ENCODE results near the gene AFAP1L1. TPM values are rescaled to one million over a fixed set of nuclear protein-coding genes. Genes with fewer than 3 reads are reported as not detected.

The AFAP1L1 gene
- total and polyA plus RNA-seq, 2 donors (not counting 3 experiments of a cell fraction or from before 2014, with no cell fraction given): 7.9 to 73.2 TPM

GRCh38 chr5:149325894-149326293 is 54.2 kb downstream of the AFAP1L1 start:
- dilution Hi-C loops (cut with MboI; ENCODE audit: extremely low pct_ligation_motif_present, low sequenced_read_pairs) (no loop called here), intact Hi-C loops (cut with micrococcal nuclease) (no loop called here)
- Histone ChIP-seq H3K36me3 (ENCODE audit: control insufficient read depth in 2 of 2, extremely low read depth in 1 of 2, insufficient read depth in 2 of 2, low read length in 2 of 2) (peaks cover 3% of the 10 kb centered on the region in 2 experiments), H3K79me2 (ENCODE audit: control insufficient read depth, insufficient read depth, low read length) (no peaks in the 10 kb centered on the region), H3K9me3 (replicated peaks; ENCODE audit: control insufficient read depth, insufficient read depth, low read length) (no peaks in the 10 kb centered on the region), H3K27me3 (ENCODE audit: control insufficient read depth in 2 of 2, insufficient read depth in 2 of 2, low read length in 2 of 2) (no peaks in the 10 kb centered on the region), H2AFZ (ENCODE audit: low read depth, low read length) (no peak overlapping the region), H3K4me2 (ENCODE audit: insufficient read depth, low read length) (no peak overlapping the region), H3K9me1 (replicated peaks; ENCODE audit: control insufficient read depth, extremely low read depth, insufficient read depth, low read length) (no peaks in the 10 kb centered on the region), H3K4me1 (ENCODE audit: control insufficient read depth, extremely low read depth, insufficient read depth, low read length) (peaks cover 44% of the 10 kb centered on the region), H3K27ac (ENCODE audit: insufficient read depth, low read depth, low read length) (peak overlapping the region; percentile 10), H4K20me1 (replicated peaks; ENCODE audit: control insufficient read depth, extremely low read depth, insufficient read depth, low read length) (no peaks in the 10 kb centered on the region), H3K4me3 (replicated peaks in 1 of 3; ENCODE audit: insufficient read depth in 1 of 3, low read depth in 1 of 3, low read length in 3 of 3) (no peak overlapping the region), H3K9ac (replicated peaks; ENCODE audit: extremely low read depth, insufficient read depth, low read length) (no peak overlapping the region)
- ChIA-PET CTCF (interaction anchor here (1.1 to 2.2 kb wide), 4 partner anchors 8 to 46 kb away, joined by 3 to 8 read pairs (median 6); no protein-coding TSS in a partner anchor), POLR2A (no interaction called here)
- peak; percentile 46 for FAIRE-seq
- DNase-seq (ENCODE audit: low read depth, low spot score): no peak
- no TSS peak for BruUV-seq (replicated peaks)
- no peak for TF ChIP-seq MAX (IDR thresholded peaks at IDR 0.05; ENCODE audit: insufficient read depth, insufficient read length)
- no peak for TF ChIP-seq MYC (IDR thresholded peaks at IDR 0.05; ENCODE audit: low read depth, low read length)
- TF ChIP-seq CTCF (IDR thresholded peaks at IDR 0.05; ENCODE audit: extremely low read depth in 1 of 2, insufficient read depth in 1 of 2, low read depth in 1 of 2, low read length in 2 of 2): no peak
- no peak for TF ChIP-seq POLR2AphosphoS5 (IDR thresholded peaks at IDR 0.05; ENCODE audit: insufficient read depth, low read depth, low read length)
- no peak for TF ChIP-seq FOS (IDR thresholded peaks at IDR 0.05; ENCODE audit: borderline replicate concordance, insufficient read depth, low read length)

GRCh38 chr5:149326611-149327010 is 55.0 kb downstream of the AFAP1L1 start:
- H3K4me1 ChIP-seq (ENCODE audit: control insufficient read depth, extremely low read depth, insufficient read depth, low read length): peaks cover 36% of the 10 kb centered on the region
- H3K79me2 ChIP-seq (ENCODE audit: control insufficient read depth, insufficient read depth, low read length): no peaks in the 10 kb centered on the region
- H3K9me3 ChIP-seq (replicated peaks; ENCODE audit: control insufficient read depth, insufficient read depth, low read length): no peaks in the 10 kb centered on the region
- no peak overlapping the region for H2AFZ ChIP-seq (ENCODE audit: low read depth, low read length)
- POLR2A ChIA-PET: no interaction called here
- FAIRE-seq (peak; percentile 54), DNase-seq (ENCODE audit: low read depth, low spot score) (peak; percentile 46)
- no peak overlapping the region for H3K9ac ChIP-seq (replicated peaks; ENCODE audit: extremely low read depth, insufficient read depth, low read length)
- H3K36me3 ChIP-seq (ENCODE audit: control insufficient read depth in 2 of 2, extremely low read depth in 1 of 2, insufficient read depth in 2 of 2, low read length in 2 of 2): peaks cover 3% of the 10 kb centered on the region in 2 experiments
- H3K27ac ChIP-seq (ENCODE audit: insufficient read depth, low read depth, low read length): peak overlapping the region; percentile 32
- no peaks in the 10 kb centered on the region for H4K20me1 ChIP-seq (replicated peaks; ENCODE audit: control insufficient read depth, extremely low read depth, insufficient read depth, low read length)
- intact Hi-C loops (cut with micrococcal nuclease): no loop called here
- dilution Hi-C loops (cut with MboI; ENCODE audit: extremely low pct_ligation_motif_present, low sequenced_read_pairs): no loop called here
- H3K4me2 ChIP-seq (ENCODE audit: insufficient read depth, low read length): no peak overlapping the region
- H3K9me1 ChIP-seq (replicated peaks; ENCODE audit: control insufficient read depth, extremely low read depth, insufficient read depth, low read length): no peaks in the 10 kb centered on the region
- TF ChIP-seq JUN (IDR thresholded peaks at IDR 0.05; ENCODE audit: borderline replicate concordance, insufficient read depth, insufficient read length, low read depth) (peak; percentile 16), MYC (IDR thresholded peaks at IDR 0.05; ENCODE audit: low read depth, low read length) (no peak)
- H3K27me3 ChIP-seq (ENCODE audit: control insufficient read depth in 2 of 2, insufficient read depth in 2 of 2, low read length in 2 of 2): no peaks in the 10 kb centered on the region
- no TSS peak for BruUV-seq (replicated peaks)
- CTCF ChIA-PET: interaction anchor here (1.3 kb wide), 2 partner anchors 41 to 47 kb away, joined by 3 read pairs; no protein-coding TSS in a partner anchor
- no peak overlapping the region for H3K4me3 ChIP-seq (replicated peaks in 1 of 3; ENCODE audit: insufficient read depth in 1 of 3, low read depth in 1 of 3, low read length in 3 of 3)
